H1 (cell line): ENCODE results near the gene LPAR3. TPM values are rescaled to one million over a fixed set of nuclear protein-coding genes. Genes with fewer than 3 reads are reported as not detected.
A peak's percentile ranks its signal among the peaks of the same experiment; 100 is the strongest.

Experiments
- CTCF ChIA-PET: fragments of 300-600 bp; sonication (Branson Sonifier 250); formaldehyde crosslinking; loops from one replicate; lab custom pipeline; 2021; ENCODE audit not compliant: partially characterized antibody; lab: Charles Lee
- POLR2A ChIA-PET: fragments of 300-600 bp; sonication (Branson Sonifier 250); formaldehyde crosslinking; loops from one replicate; lab custom pipeline; 2021; ENCODE audit warnings: inconsistent platforms; ENCODE audit not compliant: partially characterized antibody; lab: Charles Lee
- DNase-seq, 2 experiments: peaks; one replicate each; pipeline versions ENCODE4 v3.0.0 to v3.0.0-alpha.2; 2010 to 2022; ENCODE audit warnings: low spot score in 2 of 2, low read depth in 1 of 2, mixed read lengths in 1 of 2
- FAIRE-seq: peaks from 2 replicates; lab custom pipeline; 2011; peaks lifted over from hg19 to GRCh38; lab: Jason Lieb, UNC
- H2AFZ ChIP-seq: 2 replicates; pipeline ENCODE4 v1.8.1; 2012; ENCODE audit warnings: low read length, inconsistent platforms
- H2AK5ac ChIP-seq: 2 replicates; pipeline ENCODE4 v1.6.1; 2013; ENCODE audit warnings: low read depth, low read length
- H2BK120ac ChIP-seq: replicated peaks from 2 replicates; pipeline ENCODE3; 2013; ENCODE audit warnings: low read depth, low read length, inconsistent platforms
- H2BK12ac ChIP-seq: 2 replicates; pipeline ENCODE4 v1.6.1; 2013; ENCODE audit warnings: low read depth, low read length
- H2BK15ac ChIP-seq: 2 replicates; pipeline ENCODE4 v1.6.1; 2013; ENCODE audit warnings: low read length
- H2BK20ac ChIP-seq: 2 replicates; pipeline ENCODE4 v1.6.1; 2013; ENCODE audit warnings: low read length
- H2BK5ac ChIP-seq: 2 replicates; pipeline ENCODE4 v1.6.1; 2013; ENCODE audit warnings: low read depth, low read length
- H3K14ac ChIP-seq: 2 replicates; pipeline ENCODE4 v1.6.1; 2013; ENCODE audit warnings: inconsistent platforms; ENCODE audit not compliant: insufficient read length
- H3K18ac ChIP-seq: 2 replicates; pipeline ENCODE4 v1.6.1; 2013; ENCODE audit warnings: low read length; ENCODE audit errors: extremely low read depth
- H3K23ac ChIP-seq: 2 replicates; pipeline ENCODE4 v1.6.1; 2013; ENCODE audit warnings: inconsistent platforms; ENCODE audit not compliant: insufficient read length
- H3K23me2 ChIP-seq: 2 replicates; pipeline ENCODE4 v1.6.1; 2013; ENCODE audit warnings: low read depth, low read length
- H3K27ac ChIP-seq: 2 replicates; pipeline ENCODE4 v1.6.1; 2011; ENCODE audit warnings: low read depth, low read length, inconsistent platforms
- H3K27me3 ChIP-seq, 4 experiments: replicated peaks in 1 of 4; 1 replicate in 1 of 4; 2 replicates in 3 of 4; pipeline versions ENCODE4 v1.6.1 to v1.8.1; 2011 to 2013; ENCODE audit warnings: low read length in 3 of 4, mild to moderate bottlenecking in 3 of 4, inconsistent platforms in 2 of 4, mixed read lengths in 2 of 4, moderate library complexity in 1 of 4; ENCODE audit not compliant: control insufficient read depth in 3 of 4, insufficient read depth in 3 of 4; ENCODE audit errors: extremely low read depth in 1 of 4
- H3K36me3 ChIP-seq, 4 experiments: 2 replicates each; pipeline versions ENCODE4 v1.6.1 to v1.8.1; 2011 to 2013; ENCODE audit warnings: mild to moderate bottlenecking in 4 of 4, low read length in 3 of 4, moderate library complexity in 2 of 4, control low read depth in 1 of 4, inconsistent platforms in 1 of 4; ENCODE audit not compliant: insufficient read depth in 4 of 4, control insufficient read depth in 2 of 4
- H3K4ac ChIP-seq: replicated peaks from 2 replicates; pipeline ENCODE3; 2013; ENCODE audit warnings: low read length, low read depth, mixed read lengths, inconsistent platforms; ENCODE audit not compliant: insufficient read length
- H3K4me1 ChIP-seq, 4 experiments: replicated peaks in 1 of 4; 1 replicate in 1 of 4; 2 replicates in 3 of 4; pipeline versions ENCODE4 v1.6.1 to v1.8.1; 2011 to 2013; ENCODE audit warnings: low read length in 3 of 4, inconsistent platforms in 2 of 4, mixed read lengths in 1 of 4; ENCODE audit not compliant: insufficient read depth in 4 of 4, control insufficient read depth in 3 of 4
- H3K4me2 ChIP-seq, 2 experiments: 2 replicates each; pipeline versions ENCODE4 v1.6.1 to v1.8.1; 2011 to 2013; ENCODE audit warnings: low read depth in 2 of 2, low read length in 2 of 2, control low read depth in 1 of 2, inconsistent platforms in 1 of 2, mild to moderate bottlenecking in 1 of 2; ENCODE audit not compliant: insufficient read depth in 1 of 2
- H3K4me3 ChIP-seq, 4 experiments: fragments of 200-600, 300-600 bp in 1 of 4; sonication (generic), shearing (Covaris generic), sonication (Bioruptor Twin) in 1 of 4; 2 replicates each; pipeline versions ENCODE4 v1.5.1 to v1.8.1; 2011 to 2016; ENCODE audit warnings: low read length in 4 of 4, low read depth in 3 of 4, control low read depth in 2 of 4, inconsistent platforms in 2 of 4, mild to moderate bottlenecking in 2 of 4, mixed read lengths in 1 of 4, moderate library complexity in 1 of 4; ENCODE audit not compliant: insufficient read depth in 2 of 4; ENCODE audit errors: extremely low read depth in 1 of 4
- H3K56ac ChIP-seq: replicated peaks from 2 replicates; pipeline ENCODE3; 2013; ENCODE audit warnings: low read depth, mild to moderate bottlenecking, mixed read lengths, low read length, inconsistent platforms; ENCODE audit not compliant: insufficient read length
- H3K79me1 ChIP-seq: 2 replicates; pipeline ENCODE4 v1.6.1; 2013; ENCODE audit warnings: low read depth, low read length, control low read depth
- H3K79me2 ChIP-seq, 2 experiments: 2 replicates each; pipeline versions ENCODE4 v1.6.1 to v1.8.1; 2012 to 2013; ENCODE audit warnings: low read length in 2 of 2, mild to moderate bottlenecking in 2 of 2, inconsistent platforms in 1 of 2; ENCODE audit not compliant: insufficient read depth in 2 of 2, control insufficient read depth in 1 of 2
- H3K9ac ChIP-seq, 4 experiments: replicated peaks in 1 of 4; 1 replicate in 1 of 4; 2 replicates in 3 of 4; pipeline versions ENCODE4 v1.6.1 to v1.8.1; 2011 to 2013; ENCODE audit warnings: low read depth in 3 of 4, low read length in 3 of 4, control low read depth in 2 of 4, mild to moderate bottlenecking in 2 of 4, moderate library complexity in 2 of 4, inconsistent platforms in 1 of 4; ENCODE audit errors: extremely low read depth in 1 of 4
- H3K9me3 ChIP-seq, 2 experiments: 2 replicates each; pipeline versions ENCODE4 v1.6.1 to v1.8.1; 2012 to 2013; ENCODE audit warnings: mild to moderate bottlenecking in 2 of 2, moderate library complexity in 2 of 2, control low read depth in 1 of 2, inconsistent platforms in 1 of 2, low read depth in 1 of 2, low read length in 1 of 2, mixed read lengths in 1 of 2; ENCODE audit not compliant: insufficient read depth in 2 of 2
- H4K20me1 ChIP-seq, 2 experiments: replicated peaks in 1 of 2; 2 replicates each; pipeline versions ENCODE3 to v1.8.1; 2011 to 2013; ENCODE audit warnings: inconsistent platforms in 2 of 2, low read length in 2 of 2, mild to moderate bottlenecking in 1 of 2; ENCODE audit not compliant: insufficient read depth in 2 of 2, control insufficient read depth in 1 of 2
- H4K5ac ChIP-seq: 2 replicates; pipeline ENCODE4 v1.6.1; 2013; ENCODE audit warnings: low read length, low read depth, mixed read lengths, inconsistent platforms; ENCODE audit not compliant: insufficient read length
- H4K8ac ChIP-seq: 2 replicates; pipeline ENCODE4 v1.8.0; 2013; ENCODE audit warnings: mild to moderate bottlenecking, moderate library complexity, low read length, inconsistent platforms; ENCODE audit not compliant: insufficient read depth; ENCODE audit errors: extremely low read depth
- H4K91ac ChIP-seq: replicated peaks from 2 replicates; pipeline ENCODE3; 2013; ENCODE audit warnings: low read length, mixed read lengths, inconsistent platforms; ENCODE audit not compliant: insufficient read length
- FOSL1 ChIP-seq: IDR thresholded peaks from 2 replicates; pipeline ENCODE4 v1.6.1; 2011; ENCODE audit warnings: mild to moderate bottlenecking, low read depth, low read length, moderate library complexity; ENCODE audit not compliant: insufficient read depth
- POU5F1 ChIP-seq: IDR thresholded peaks from 2 replicates; pipeline ENCODE4 v1.6.1; 2011; ENCODE audit warnings: low read depth, mild to moderate bottlenecking, low read length, moderate library complexity
- RFX5 ChIP-seq: IDR thresholded peaks from 2 replicates; pipeline ENCODE4 v1.6.1; 2011; ENCODE audit warnings: low read depth, low read length, improper control_type of control experiment, borderline replicate concordance
- RNF2 ChIP-seq: fragments of 200-900, 300-1000 bp; sonication (generic); IDR thresholded peaks from 2 replicates; pipeline ENCODE4 v1.7.1; 2016; ENCODE audit warnings: borderline replicate concordance, low read depth, mild to moderate bottlenecking, antibody characterized with exemption, low read length; ENCODE audit not compliant: poor library complexity, severe bottlenecking; ENCODE audit errors: missing control alignments
- SRF ChIP-seq: IDR thresholded peaks from 2 replicates; pipeline ENCODE4 v1.6.1; 2011; ENCODE audit warnings: mild to moderate bottlenecking, low read depth, low read length, moderate library complexity
- WGBS, 2 experiments: shearing (Covaris generic) in 1 of 2; methylation state at CpG; one replicate each; pipeline versions ENCODE4 v1.1.6 to v1.1.7; 2013 to 2015; ENCODE audit warnings: low lambda C conversion rate in 2 of 2, mixed read lengths in 2 of 2, inconsistent platforms in 1 of 2, low coverage in 1 of 2, missing lambda C conversion rate in 1 of 2; ENCODE audit not compliant: insufficient replicate concordance in 2 of 2, insufficient coverage in 1 of 2, insufficient read length in 1 of 2; ENCODE audit errors: extremely low coverage in 1 of 2, missing lambda C conversion rate in 1 of 2; 5-methylcytosine and 5-hydroxymethylcytosine counted together
- polyA plus RNA-seq, 7 experiments: library from polyadenylated mRNA; depleted of rRNA in 3 of 7; stranded (reverse) in 5 of 7; unstranded in 2 of 7; fragments of >200 nt in 5 of 7; fragments of 200-250 nt in 2 of 7; gene quantifications; 1 replicate in 5 of 7; 2 replicates in 1 of 7; 4 replicates in 1 of 7; pipeline versions ENCODE4 v1.2.1 to v1.2.3, GENCODE V29; 2011 to 2013; ENCODE audit warnings: missing spikeins in 2 of 7, mixed read lengths in 2 of 7
- total RNA-seq: library from RNA; stranded (reverse); fragmentation: NEBNext Ultra II Directional; extraction: Animal tissue kit (Norgen Biotek cat#: 25700); gene quantifications from 2 replicates; pipeline ENCODE4 v1.2.1, GENCODE V29; 2021

The LPAR3 gene
- total and polyA plus RNA-seq, 2 of the 8 experiments (the other 6 are each of a cell fraction or from before 2014, with no cell fraction given): 17.1 to 25.4 TPM

DNA sequence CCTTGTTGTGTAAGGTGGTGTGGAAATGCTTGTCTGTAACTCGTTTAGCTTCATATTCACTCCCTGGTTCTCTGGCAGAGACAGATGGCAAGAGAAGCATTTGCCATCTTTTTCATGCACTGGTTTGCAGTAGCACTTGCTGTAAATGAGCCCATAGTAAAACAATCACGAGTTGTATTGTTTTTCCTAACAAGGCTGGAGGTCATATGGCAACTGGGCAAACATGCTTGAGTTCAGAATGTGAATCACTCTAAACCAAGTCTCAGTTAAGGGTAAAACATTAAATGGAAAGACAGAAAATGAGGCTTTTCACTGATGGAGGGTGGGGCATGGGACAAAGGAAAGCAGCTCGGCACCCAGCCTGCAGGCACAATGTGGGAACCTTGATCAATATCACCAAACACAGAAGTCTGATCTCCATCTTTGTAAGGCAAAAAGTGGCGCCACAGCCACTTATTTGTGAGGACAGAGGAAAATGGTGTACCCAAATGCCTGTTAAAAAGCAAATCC is 26.5 kb upstream of the LPAR3 start:
- no peaks in the 10 kb centered on the region for H3K36me3 ChIP-seq
- H2BK5ac ChIP-seq: no peak overlapping the region
- no peak overlapping the region for H3K27ac ChIP-seq
- H3K23me2 ChIP-seq: no peaks in the 10 kb centered on the region
- H3K14ac ChIP-seq: no peak overlapping the region
- WGBS, 2 experiments: 86% methylated on average over 4 of the region's 4 CpGs; no CpG with 5 or more reads in 1 of the 2 experiments
- no peak overlapping the region for H4K5ac ChIP-seq
- H2AK5ac ChIP-seq: no peak overlapping the region
- H3K79me1 ChIP-seq: no peaks in the 10 kb centered on the region
- H2BK15ac ChIP-seq: no peak overlapping the region
- H3K23ac ChIP-seq: no peak overlapping the region
- H3K27me3 ChIP-seq: no peaks in the 10 kb centered on the region
- H3K9me3 ChIP-seq: no peaks in the 10 kb centered on the region
- POLR2A ChIA-PET: no interaction called here
- H3K4me3 ChIP-seq: no peak overlapping the region
- no peak overlapping the region for H2BK20ac ChIP-seq
- H3K4ac ChIP-seq: no peak overlapping the region
- no peaks in the 10 kb centered on the region for H3K4me1 ChIP-seq
- no peak overlapping the region for H2AFZ ChIP-seq
- no peak overlapping the region for H4K8ac ChIP-seq
- H2BK12ac ChIP-seq: no peak overlapping the region
- no peak overlapping the region for H2BK120ac ChIP-seq
- DNase-seq (peak in 1 of 2 experiments; percentile 16), FAIRE-seq (no peak)
- no peak overlapping the region for H3K4me2 ChIP-seq
- H3K18ac ChIP-seq: no peak overlapping the region
- H4K20me1 ChIP-seq: no peaks in the 10 kb centered on the region
- H4K91ac ChIP-seq: no peak overlapping the region
- no peak overlapping the region for H3K9ac ChIP-seq
- CTCF ChIA-PET: interaction anchor here (0.6 to 4.9 kb wide), 3 partner anchors 24 to 277 kb away, joined by 3 to 22 read pairs (median 3); no protein-coding TSS in a partner anchor
- no peak overlapping the region for H3K56ac ChIP-seq
- no peaks in the 10 kb centered on the region for H3K79me2 ChIP-seq
- no peak for TF ChIP-seq SRF
- TF ChIP-seq POU5F1: no peak
- no peak for TF ChIP-seq RFX5
- no peak for TF ChIP-seq FOSL1
- TF ChIP-seq RNF2: no peak
